22Rv1 (cell line): Measurements from ENCODE around the gene DOCK7.
"Not testable (repeated sequence)": the region's sequence is repeated elsewhere in the genome, so short reads cannot be mapped to it uniquely, and the experiment has no call there.

Source experiments
- H3K27ac ChIP-seq: fragments of 450-650 bp; 2 replicates; pipeline ENCODE4 v1.5.1; 2017
- ZFX ChIP-seq: fragments of 450-650 bp; IDR thresholded peaks from 2 replicates; pipeline ENCODE4 v1.6.1; 2017; ENCODE audit warnings: antibody characterized with exemption, borderline replicate concordance
- TF ChIP-seq, protein P1 (sequence below): fragments of 450-650 bp; IDR thresholded peaks from 2 replicates; pipeline ENCODE4 v1.5.1; 2017; ENCODE audit warnings: mild to moderate bottlenecking

The DOCK7 gene

DNA sequence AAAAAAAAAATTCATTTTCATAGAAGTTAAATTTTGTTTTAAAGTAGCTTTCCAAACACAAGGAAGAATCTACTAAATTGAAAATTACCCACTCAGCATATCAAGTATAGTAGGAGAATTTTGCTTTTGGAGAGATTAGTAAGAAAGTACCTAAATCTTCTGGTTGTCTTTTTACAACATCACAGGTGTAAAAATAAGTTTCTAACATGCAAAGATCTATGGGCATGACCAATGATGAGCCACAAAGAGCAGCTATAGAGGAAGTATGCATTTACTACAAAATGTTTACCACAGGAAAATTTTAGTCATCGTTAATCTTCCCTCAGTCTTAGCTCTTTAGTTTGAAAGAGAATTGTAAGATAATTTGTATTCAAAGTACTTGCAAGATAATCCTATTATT, 62.8 kb downstream of the DOCK7 start:
- TF ChIP-seq, protein P1, sequence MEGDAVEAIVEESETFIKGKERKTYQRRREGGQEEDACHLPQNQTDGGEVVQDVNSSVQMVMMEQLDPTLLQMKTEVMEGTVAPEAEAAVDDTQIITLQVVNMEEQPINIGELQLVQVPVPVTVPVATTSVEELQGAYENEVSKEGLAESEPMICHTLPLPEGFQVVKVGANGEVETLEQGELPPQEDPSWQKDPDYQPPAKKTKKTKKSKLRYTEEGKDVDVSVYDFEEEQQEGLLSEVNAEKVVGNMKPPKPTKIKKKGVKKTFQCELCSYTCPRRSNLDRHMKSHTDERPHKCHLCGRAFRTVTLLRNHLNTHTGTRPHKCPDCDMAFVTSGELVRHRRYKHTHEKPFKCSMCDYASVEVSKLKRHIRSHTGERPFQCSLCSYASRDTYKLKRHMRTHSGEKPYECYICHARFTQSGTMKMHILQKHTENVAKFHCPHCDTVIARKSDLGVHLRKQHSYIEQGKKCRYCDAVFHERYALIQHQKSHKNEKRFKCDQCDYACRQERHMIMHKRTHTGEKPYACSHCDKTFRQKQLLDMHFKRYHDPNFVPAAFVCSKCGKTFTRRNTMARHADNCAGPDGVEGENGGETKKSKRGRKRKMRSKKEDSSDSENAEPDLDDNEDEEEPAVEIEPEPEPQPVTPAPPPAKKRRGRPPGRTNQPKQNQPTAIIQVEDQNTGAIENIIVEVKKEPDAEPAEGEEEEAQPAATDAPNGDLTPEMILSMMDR: no peak
- TF ChIP-seq ZFX: no peak

DNA sequence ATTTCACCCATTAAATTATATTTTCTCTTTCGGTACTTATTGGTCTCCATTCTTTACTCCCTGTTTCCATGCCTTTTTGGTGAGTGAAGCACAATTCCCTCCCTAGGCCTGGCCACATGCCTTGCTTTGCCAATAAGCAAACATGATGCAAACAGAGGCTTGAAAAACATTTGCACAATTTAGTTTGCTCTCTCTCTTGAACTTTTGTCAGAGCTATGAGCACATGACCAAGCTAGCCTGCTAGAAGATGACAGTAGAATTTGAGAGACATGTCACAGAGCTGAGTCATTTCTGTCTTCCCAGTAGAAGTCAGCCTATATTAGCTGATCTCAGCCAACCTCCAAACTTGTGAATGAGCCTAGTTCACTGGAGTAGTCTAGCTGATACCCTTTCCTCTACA, 66.3 kb downstream of the DOCK7 start:
- peak overlapping the region; percentile 42 for H3K27ac ChIP-seq
- TF ChIP-seq, protein P1: no peak
- no peak for TF ChIP-seq ZFX

More for the DNA sequence above, 62.8 kb downstream of the DOCK7 start:
- H3K27ac ChIP-seq: no peak overlapping the region

- no peak overlapping the region for H3K27ac ChIP-seq
Measured at GRCh38 chr1:62613890-62614289, 74.3 kb downstream of the DOCK7 start.

DNA sequence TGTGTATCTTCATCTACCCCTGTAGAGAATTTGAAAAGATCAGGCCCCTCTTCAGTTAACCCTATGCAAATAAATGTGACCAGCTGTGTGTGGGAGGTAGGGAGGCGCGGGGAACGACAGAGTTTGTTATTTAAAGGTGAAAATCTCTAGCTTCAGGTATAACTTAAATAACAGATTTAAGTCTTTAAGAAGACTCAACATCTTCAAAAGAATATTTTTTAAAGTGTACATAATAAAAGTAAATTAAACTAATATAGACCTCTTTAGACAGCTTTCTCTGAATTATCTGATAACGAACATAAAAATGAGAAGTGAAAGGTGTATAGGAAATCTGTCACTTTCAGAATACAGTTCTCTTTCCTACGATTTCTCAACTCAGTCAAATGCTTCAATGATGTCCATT, 74.9 kb downstream of the DOCK7 start:
- TF ChIP-seq, protein P1: no peak
- TF ChIP-seq ZFX: no peak
- no peak overlapping the region for H3K27ac ChIP-seq

More at GRCh38 chr1:62613890-62614289, 74.3 kb downstream of the DOCK7 start:
- TF ChIP-seq, protein P1: no peak
- no peak for TF ChIP-seq ZFX

DNA sequence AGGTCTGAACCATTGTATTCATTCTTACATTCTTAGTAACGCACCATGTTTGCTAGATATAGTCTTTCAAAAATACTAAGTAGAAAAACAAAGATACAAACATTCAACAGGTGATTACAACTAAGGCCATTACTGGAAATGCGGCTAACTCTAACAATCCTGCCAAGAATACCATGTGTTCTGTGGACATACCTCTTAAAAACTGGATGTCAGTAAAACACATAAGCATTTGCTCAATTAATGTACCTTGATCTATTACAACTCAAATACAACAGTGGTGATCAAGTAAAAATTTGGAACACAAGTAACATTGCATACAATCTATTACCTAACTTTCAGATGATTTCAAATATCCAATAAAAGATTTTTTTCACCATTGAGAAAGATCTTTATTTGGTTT, 75.4 kb downstream of the DOCK7 start:
- H3K27ac ChIP-seq: no peak overlapping the region
- TF ChIP-seq, protein P1: no peak
- TF ChIP-seq ZFX: no peak

- not testable (repeated sequence) for H3K27ac ChIP-seq
Measured at GRCh38 chr1:62610588-62610987, 77.6 kb downstream of the DOCK7 start.

DNA sequence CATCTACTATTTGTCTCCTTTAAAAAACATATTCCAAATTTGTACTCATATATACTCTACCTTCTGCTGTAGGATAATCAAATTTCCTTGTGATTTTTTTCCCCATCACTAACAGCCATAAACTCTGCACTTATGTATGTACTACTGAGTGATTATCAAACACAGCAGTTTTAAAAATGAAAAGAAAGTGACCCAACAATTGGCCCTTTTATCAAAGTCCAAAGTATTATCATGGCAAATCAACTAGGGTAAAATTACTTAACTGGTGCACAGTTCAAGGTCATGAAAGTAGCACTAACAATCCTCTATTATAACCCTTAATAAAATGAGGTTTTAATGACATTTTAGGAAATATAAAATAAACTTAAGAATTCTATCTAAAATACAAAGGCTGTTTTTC, 79.3 kb downstream of the DOCK7 start:
- no peak for TF ChIP-seq ZFX
- TF ChIP-seq, protein P1: no peak
- no peak overlapping the region for H3K27ac ChIP-seq

- TF ChIP-seq ZFX: no peak
- TF ChIP-seq, protein P1: no peak
Measured at GRCh38 chr1:62601457-62601856, 86.7 kb downstream of the DOCK7 start.

More at GRCh38 chr1:62601457-62601856, 86.7 kb downstream of the DOCK7 start:
- peak overlapping the region; percentile 48 for H3K27ac ChIP-seq
